HEK293T (cell line): Measurements from ENCODE around the gene SMIM13.

ENCODE experiments used
- BHLHE40 ChIP-seq: fragments of 450-650 bp; IDR thresholded peaks from 2 replicates; pipeline ENCODE4 v1.6.1; 2016; ENCODE audit warnings: mild to moderate bottlenecking, moderate library complexity, borderline replicate concordance
- ELF4 ChIP-seq: fragments of 450-650 bp; IDR thresholded peaks from 2 replicates; pipeline ENCODE4 v1.6.1; 2017; ENCODE audit warnings: antibody characterized with exemption
- FOXA1 ChIP-seq: fragments of 450-650 bp; IDR thresholded peaks from 2 replicates; pipeline ENCODE4 v1.6.1; 2016; ENCODE audit warnings: mild to moderate bottlenecking
- LEF1 ChIP-seq: fragments of 450-650 bp; IDR thresholded peaks from 2 replicates; pipeline ENCODE4 v1.6.1; 2017; ENCODE audit warnings: mild to moderate bottlenecking, borderline replicate concordance
- NFRKB ChIP-seq: fragments of 450-650 bp; IDR thresholded peaks from 2 replicates; pipeline ENCODE4 v1.6.1; 2016; ENCODE audit warnings: mild to moderate bottlenecking, moderate library complexity
- SP1 ChIP-seq: fragments of 450-650 bp; IDR thresholded peaks from 2 replicates; pipeline ENCODE4 v1.6.1; 2017
- SUZ12 ChIP-seq: fragments of 450-650 bp; IDR thresholded peaks from 2 replicates; pipeline ENCODE4 v1.6.1; 2016; ENCODE audit warnings: mild to moderate bottlenecking

- TF ChIP-seq SUZ12: no peak
- TF ChIP-seq NFRKB: no peak
- TF ChIP-seq BHLHE40: no peak
- no peak for TF ChIP-seq SP1
- no peak for TF ChIP-seq LEF1
- no peak for TF ChIP-seq FOXA1
- no peak for TF ChIP-seq ELF4
These were observed 18.3 kb downstream of the SMIM13 start for GRCh38 chr6:11111769-11112437.
